ENCODE results near the gene TTC9.
A peak's percentile ranks its signal among the peaks of the same experiment; 100 is the strongest.
"Not testable (repeated sequence)": the region's sequence is repeated elsewhere in the genome, so short reads cannot be mapped to it uniquely, and the experiment has no call there.

Gene TTC9

GRCh38 chr14:70685474-70686197, 43.9 kb downstream of the TTC9 start:
- DNase-seq: no peak

DNA sequence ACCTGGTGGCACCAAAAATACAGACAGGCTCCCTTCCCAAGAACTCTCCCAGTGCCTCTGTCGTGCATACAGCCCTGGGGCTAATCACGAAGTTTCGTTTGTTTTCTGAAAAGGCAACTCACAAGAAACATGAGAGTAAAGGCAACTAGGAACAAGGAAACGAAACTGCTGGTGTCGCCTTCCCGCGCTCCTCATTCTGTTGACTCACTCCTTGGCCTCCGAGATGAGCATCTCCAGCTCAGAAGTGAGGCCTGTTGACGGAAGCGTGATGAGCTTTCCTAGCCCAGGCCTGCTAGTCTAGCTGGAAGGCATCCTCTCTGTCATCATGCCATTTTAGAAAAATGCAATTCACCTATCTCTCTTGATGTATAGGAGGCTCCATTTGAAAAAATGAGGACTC, 50.5 kb downstream of the TTC9 start:
- no peak for DNase-seq

GRCh38 chr14:70696026-70696425, 54.3 kb downstream of the TTC9 start:
- DNase-seq: no peak

DNA sequence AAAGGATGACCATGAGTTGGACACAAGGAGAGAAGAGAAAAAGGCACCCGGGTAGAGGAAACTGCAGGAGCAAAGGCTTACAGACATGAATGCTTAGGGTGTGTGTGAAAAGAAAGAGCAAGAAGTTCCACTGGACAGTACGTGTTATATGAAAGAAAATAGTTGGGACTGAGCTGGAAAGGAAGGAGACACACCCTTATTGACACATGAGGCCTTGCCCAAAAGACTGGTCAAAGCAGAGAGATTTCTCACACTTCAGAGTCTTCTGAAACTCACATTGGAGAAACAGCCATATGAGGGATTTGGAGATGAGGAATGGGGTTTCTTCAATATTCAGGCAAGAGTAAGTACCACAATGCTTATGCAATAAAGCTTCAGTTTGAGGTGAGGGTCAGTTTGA, 56.0 kb downstream of the TTC9 start:
- no peak for DNase-seq

GRCh38 chr14:70698288-70698687, 56.6 kb downstream of the TTC9 start:
- no peak for DNase-seq

GRCh38 chr14:70699646-70700045, 57.9 kb downstream of the TTC9 start:
- no peak for DNase-seq

DNA sequence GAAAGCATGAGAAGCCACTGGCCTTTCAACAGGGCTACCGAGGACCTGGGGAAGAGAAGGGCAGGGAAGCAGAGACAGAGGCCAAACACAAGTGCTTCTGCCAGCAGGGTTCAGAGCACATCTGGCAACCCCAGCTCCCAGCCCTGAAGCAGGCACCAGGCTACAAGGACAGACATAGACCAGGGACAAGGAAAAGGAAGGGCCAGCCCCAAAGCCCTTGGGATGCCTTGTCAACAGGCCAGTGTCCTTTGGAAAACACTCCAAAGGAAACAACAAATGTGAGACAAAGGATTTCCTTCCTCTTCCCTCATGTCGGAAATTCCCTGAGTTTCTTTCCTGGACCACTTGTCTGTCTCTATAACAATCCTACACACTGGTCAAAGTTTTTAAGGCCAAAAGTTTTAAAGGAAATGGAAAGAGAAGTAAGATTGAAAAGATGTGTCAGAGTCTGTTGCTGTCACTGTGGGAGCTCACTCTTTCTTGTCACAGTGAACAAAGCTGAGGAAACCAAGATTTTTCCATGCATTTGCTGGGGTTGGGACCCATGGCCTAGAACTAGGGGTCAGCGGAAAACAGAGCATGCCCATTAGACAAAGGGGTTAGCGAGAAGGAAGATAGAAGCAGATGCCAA, 59.4 kb downstream of the TTC9 start:
- DNase-seq: no peak

- no peak for DNase-seq
Observed at GRCh38 chr14:70701610-70702009, 59.9 kb downstream of the TTC9 start.

DNA sequence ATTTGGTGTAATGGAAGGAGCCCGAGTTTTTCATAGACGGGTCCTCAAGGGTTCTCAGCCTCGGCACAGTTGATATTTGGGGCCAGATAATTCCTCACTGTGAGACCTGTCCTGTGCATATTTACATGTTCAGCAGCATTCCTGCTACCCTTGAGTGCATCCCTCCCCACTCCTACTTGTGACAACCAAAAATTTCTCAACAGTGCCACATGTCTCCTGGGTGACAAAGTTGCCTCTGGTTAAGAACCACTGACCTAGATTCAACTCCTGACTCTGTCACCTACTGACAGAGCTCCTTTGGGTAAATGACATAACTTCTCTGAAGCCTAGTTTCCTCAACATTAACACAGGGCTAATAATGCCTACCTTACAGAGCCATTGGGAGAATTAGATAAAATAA, 60.4 kb downstream of the TTC9 start:
- DNase-seq: no peak

DNA sequence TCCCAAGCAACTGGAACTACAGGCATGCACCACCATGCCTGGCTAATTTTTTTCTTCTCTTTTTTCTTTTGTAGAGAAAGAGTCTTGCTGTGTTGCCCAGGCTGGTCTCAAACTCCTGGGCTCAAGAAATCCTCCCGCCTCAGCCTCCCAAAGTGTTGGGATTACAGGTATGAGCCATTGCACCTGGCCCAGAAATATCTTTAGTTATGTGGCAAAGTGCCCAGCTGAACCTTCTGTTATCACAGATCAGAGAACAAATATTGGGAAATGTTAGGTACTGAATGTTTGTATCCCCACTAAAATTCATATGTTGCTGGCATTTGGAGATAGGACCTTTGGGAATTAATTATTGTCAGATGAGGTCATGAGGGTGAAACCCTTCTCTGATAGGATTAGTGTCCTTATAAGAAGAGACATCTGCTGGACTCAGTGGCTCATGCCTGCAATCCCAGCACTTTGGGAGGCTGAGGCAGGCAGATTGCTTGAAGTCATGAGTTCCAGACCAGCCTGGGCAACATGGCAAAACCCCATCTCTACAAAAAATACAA, 62.0 kb downstream of the TTC9 start:
- DNase-seq: not testable (repeated sequence)

DNA sequence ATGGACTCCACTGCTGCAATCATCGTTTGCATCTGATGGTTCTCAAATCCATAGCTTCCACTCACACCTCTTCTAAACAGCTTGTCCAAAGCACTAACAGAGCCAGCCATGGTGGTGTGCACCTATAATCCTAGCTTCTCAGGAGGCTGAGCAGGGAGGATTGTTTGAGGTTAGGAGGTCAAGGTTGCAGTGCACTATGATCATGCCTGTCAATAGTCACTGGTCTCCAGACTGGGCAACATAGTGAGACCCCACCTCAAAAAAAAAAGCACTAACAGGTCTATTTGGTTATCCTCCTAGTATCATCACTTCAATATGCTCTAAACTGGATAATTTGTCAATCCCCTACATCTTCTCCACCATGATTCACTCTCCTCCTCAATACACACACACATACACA, 63.2 kb downstream of the TTC9 start:
- no peak for DNase-seq

- DNase-seq: no peak
Observed at GRCh38 chr14:70706177-70706576, 64.5 kb downstream of the TTC9 start.

DNA sequence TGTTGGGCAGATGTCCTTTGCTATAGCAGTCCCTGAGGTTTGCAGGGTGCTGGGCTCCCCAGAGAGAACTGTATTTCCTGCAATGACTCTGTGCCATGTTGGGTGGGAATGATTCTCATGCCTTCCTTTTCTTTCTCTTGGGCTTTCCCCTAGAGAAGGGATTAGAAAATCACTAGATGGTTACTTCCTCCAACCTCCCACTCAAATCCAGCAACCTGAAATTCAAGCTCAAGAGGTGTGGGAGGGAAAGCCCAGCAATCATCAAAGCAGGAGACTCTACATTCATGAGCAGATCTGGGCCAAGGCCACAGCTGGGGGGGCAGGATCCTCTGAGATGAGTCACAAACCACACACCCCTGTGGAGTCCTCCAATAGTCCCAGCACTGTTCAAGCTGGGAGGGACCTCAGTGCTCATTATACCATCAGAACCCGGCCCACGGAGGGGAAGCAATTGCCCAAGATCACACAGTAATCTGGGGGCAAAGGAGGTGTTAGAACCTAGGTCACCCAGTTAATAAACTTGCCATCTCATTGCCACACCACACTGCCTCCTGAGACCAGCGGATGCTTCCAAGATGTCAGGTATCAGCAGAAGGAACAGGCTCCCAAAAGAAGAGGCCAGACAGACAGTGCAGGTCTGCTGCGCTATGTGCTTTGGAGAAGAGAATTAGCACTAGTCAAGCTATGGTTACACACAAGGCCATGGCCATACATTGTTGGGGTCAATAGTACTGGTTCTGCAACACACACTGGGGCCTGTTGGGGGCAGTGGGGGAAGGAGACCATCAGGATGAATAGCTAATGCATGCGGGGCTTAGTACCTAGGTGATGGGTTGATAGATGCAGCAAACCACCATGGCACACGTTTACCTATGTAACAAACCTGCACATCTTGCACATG, 65.7 kb downstream of the TTC9 start:
- peak; percentile 19 to 23 for DNase-seq

DNA sequence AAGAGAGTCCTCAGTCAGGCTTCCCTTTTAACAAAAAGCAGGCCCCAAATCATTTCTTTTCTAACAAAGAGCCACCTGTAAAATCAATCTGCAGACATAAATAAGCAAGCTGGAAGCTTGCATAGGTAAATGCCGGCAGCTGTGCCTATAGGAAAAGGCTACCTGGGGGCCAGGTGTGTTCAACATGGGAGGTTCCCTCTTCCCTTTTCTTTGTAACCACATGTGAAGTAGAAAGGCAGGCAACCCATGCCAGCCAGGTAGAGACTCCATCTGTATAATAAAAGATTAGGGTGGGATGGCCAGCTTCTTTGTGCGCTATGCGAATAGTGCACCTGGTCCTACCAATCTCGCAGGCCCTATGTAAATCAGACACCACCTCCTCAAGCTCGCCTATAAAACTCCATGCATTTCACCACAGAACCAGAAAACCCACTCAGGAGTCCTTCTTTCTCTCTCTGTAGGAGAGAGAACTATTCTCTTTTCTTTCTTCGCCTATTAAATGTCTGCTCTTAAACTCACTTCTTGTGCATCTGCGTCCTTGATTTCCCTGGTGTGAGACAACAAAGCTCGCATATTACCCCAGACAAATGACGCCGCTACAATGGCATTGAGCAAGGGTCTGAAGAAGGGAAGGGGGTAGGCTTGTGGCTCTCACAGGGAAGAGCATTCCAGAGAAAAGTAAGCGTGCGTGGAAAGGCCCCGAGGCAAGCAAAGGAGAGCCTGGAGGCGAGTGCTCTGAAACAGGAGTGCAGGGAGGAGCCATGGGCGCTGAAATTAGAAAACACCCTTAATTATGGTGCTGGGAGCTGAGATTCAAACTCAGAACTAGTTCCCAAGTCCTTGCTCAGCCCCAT, 67.2 kb downstream of the TTC9 start:
- DNase-seq: no peak

GRCh38 chr14:70709726-70710382, 68.1 kb downstream of the TTC9 start:
- no peak for DNase-seq

DNA sequence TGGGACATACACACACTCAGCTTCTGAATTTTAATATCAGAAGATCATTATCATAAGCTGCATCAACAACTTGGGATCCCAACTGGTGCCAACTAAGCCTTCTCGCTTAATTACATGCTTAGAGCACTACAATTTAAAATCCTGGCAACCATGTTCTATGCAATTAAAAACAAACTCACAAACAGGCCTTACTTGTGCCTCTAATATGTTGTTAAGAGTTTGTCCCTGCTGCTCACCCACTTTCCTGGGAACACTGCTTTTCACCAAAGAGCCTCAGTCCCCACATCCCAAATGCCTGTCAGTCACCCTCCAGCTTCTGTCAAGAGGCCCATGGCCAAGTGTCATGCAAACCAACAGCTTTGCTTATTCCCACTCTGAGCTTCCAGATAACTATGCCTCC, 69.7 kb downstream of the TTC9 start:
- DNase-seq: no peak

- no peak for DNase-seq
Observed at GRCh38 chr14:70713096-70713495, 71.4 kb downstream of the TTC9 start.

DNA sequence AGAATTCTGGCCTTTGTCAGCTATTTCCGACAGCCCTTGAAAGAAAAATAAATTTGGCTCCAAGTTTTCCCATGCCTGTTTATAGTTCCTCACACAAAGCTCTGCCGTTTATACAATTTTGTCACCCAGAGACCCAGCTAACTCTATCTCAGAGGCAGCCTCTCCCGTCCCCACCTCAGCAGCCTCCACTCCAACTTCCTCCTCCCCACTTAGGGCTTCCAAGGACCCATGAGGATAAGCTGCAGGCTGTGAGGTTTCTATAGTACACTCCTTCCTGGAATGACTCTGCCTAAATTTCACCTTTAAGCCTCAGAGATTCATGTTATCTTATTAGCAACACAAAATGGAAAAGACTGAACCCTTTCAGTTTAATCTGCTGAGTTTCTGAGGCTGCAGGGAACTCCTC, 71.8 kb downstream of the TTC9 start:
- DNase-seq: no peak

DNA sequence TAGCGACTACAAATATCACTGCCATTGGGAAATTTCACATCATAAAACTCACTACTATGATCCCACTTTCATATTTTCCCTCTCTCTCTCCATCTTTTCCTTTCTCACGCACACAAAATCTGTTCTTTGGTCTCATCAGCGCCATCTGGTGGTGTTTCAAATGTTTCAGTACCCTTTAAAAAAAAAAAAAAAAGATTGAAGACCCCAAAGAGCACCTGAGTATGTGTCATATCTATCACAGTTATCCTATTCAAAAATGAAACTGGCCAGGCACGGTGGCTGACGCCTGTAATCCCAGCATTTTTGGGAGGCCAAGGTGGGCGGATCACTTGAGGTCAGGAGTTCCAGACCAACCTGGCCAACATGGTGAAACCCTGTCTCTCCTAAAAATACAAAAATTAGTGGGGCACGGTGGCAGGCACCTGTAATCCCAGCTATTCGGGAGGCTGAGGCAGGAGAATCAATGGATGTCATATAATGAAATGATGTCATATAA, 72.4 kb downstream of the TTC9 start:
- DNase-seq: peak; percentile 49 to 54

DNA sequence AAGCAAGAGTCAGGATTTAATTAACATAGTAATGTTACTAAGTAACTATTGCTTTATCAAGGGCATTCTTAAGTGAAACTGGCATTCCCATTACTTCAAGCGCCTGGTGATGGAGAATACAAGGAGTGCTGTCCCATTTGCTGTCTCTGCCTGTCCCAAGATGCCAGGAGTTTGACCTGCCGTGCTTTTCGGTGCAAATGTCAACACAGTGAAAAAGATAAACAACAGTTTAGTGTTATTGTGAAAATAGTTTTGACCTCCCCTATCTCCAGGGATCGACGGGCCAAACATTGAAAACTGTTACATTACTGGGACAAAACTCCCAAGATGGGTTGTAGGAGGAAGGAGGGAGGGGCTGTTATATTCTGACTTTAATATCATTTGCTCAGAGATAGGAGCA, 74.8 kb downstream of the TTC9 start:
- no peak for DNase-seq

GRCh38 chr14:70716958-70717357, 75.2 kb downstream of the TTC9 start:
- no peak for DNase-seq
